HG02840 (cell line): ENCODE results near the gene KRTAP10-3.
"Not testable (repeated sequence)": the region's sequence is repeated elsewhere in the genome, so short reads cannot be mapped to it uniquely, and the experiment has no call there.

Source experiments
- ATAC-seq: cut with Tn5 transposase; IDR thresholded peaks from one replicate; pipeline ENCODE4 v1.9.1; 2021; ENCODE audit warnings: mild to moderate bottlenecking, moderate library complexity, moderate number of reproducible peaks; ENCODE audit not compliant: unreplicated experiment, low FRiP score

Gene KRTAP10-3

GRCh38 chr21:44550807-44551206 is 7.8 kb downstream of the KRTAP10-3 start:
- no peak for ATAC-seq

- ATAC-seq, result not testable (repeated sequence)
These were observed 8.3 kb downstream of the KRTAP10-3 start for GRCh38 chr21:44550285-44550684.

GRCh38 chr21:44549525-44550211 is 8.9 kb downstream of the KRTAP10-3 start:
- no peak for ATAC-seq

- no peak for ATAC-seq
These were observed 9.7 kb downstream of the KRTAP10-3 start for GRCh38 chr21:44548922-44549321.

- no peak for ATAC-seq
These were observed 10.2 kb downstream of the KRTAP10-3 start for GRCh38 chr21:44548381-44548780.

- no peak for ATAC-seq
These were observed 10.8 kb downstream of the KRTAP10-3 start for GRCh38 chr21:44547656-44548331.

GRCh38 chr21:44544566-44544965 is 14.0 kb downstream of the KRTAP10-3 start:
- no peak for ATAC-seq

- no peak for ATAC-seq
These were observed 15.9 kb downstream of the KRTAP10-3 start for GRCh38 chr21:44542716-44543115.

GRCh38 chr21:44540741-44541288 is 17.8 kb downstream of the KRTAP10-3 start:
- ATAC-seq, result no peak

- no peak for ATAC-seq
These were observed 18.5 kb downstream of the KRTAP10-3 start, which contains the start of gene KRTAP10-1 for GRCh38 chr21:44539991-44540666. TSS of gene KRTAP10-1 (minus strand) at chr21:44540195. CDS start at chr21:44540150, 45 bp downstream.

GRCh38 chr21:44539046-44539445 is 19.5 kb downstream of the KRTAP10-3 start:
- no peak for ATAC-seq

- ATAC-seq, result no peak
These were observed 20.4 kb downstream of the KRTAP10-3 start for GRCh38 chr21:44537930-44538911.

- no peak for ATAC-seq
These were observed 22.6 kb downstream of the KRTAP10-3 start for GRCh38 chr21:44535963-44536362.

- ATAC-seq, result no peak
These were observed 23.9 kb downstream of the KRTAP10-3 start for GRCh38 chr21:44534688-44535087.

GRCh38 chr21:44533891-44534627 is 24.5 kb downstream of the KRTAP10-3 start:
- no peak for ATAC-seq

GRCh38 chr21:44533121-44533890 is 25.3 kb downstream of the KRTAP10-3 start:
- ATAC-seq, result no peak

GRCh38 chr21:44532712-44533111 is 25.9 kb downstream of the KRTAP10-3 start:
- ATAC-seq, result no peak
